ENCODE measurements around the gene SGO2. TPM values are rescaled to one million over a fixed set of nuclear protein-coding genes. Genes with fewer than 3 reads are reported as not detected.
"Not testable (repeated sequence)": the region's sequence is repeated elsewhere in the genome, so short reads cannot be mapped to it uniquely, and the experiment has no call there.

Gene SGO2
- total RNA-seq, 1 experiment from 2014 or later: 32.5 TPM

DNA sequence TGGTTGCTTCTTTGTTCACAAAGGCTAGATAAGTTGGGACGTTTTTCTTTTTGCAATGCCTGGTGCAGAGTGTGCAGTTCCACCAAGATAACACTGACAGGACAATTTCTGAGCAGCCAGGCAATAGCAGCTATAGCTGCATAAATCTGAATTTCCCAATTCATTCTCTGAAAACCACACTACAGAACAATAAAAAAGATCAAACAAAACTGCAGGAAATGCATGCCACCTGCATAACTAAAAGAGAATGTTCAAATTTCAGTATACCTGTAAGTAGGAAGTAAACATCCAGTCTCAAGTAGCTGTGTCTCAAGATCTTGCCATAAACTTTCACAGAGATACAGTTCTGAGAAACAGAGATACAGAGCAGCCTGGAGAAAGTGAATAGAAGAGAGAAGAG, 10.9 kb upstream of the SGO2 start:
- DNase-seq (ENCODE audit: low read depth): no peak

- no peak for DNase-seq (ENCODE audit: low read depth)
Observed at GRCh38 chr2:200523158-200523557, 2.8 kb upstream of the SGO2 start.

DNA sequence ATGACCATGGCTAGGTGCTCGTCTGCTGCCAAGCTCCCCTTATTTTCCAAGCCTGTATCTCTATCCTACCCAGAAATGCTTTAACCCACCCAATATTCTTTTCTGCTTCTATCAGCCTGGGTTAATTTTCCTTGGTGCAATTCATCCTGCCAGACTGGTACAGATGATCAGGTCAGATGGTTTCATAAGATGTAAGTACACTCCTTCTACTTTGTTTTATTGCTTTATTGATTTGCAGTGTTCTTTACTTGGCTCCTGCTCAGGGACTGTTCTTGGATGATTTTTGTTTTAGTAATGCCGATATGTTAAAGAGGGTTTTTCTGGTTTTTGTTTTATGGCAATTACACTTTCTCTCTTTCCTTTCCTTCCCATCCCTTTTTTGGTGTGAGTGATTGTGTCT, 2.4 kb upstream of the SGO2 start:
- DNase-seq (ENCODE audit: low read depth): no peak

DNA sequence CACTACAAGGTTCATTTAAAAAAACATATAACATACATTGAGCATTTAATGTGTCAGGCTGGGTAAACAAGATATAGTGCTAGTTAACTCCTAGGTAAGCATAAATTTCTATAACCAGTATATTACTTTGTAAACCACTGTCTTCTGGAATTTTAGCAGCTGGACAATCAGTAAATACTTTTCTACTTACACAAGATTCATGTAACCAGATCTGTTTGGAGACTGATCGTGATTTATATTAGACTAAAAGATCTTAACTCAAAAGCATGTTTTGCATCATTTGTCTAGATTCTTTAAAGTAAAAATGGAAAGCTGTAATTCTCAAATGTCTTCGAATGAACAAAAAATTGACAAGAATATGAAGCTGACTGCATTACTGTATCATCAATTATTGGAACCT, 941 bp upstream of the SGO2 start:
- DNase-seq (ENCODE audit: low read depth): no peak

DNA sequence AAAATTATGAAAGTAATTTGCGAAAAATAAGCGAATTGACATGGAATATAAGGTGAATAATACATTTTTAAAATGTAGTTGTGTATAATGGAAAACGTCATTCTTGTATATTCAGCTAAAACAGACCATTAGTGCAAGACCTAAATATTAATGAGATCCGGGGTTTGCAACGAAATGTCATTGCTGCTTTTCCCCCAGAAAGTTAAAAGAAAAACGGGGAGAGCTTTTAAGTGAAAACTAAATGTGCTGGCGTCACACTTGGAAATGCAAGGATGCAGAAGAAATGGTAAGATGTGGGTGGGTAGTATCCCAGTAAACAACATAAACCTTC, 491 bp upstream of the SGO2 start:
- DNase-seq (ENCODE audit: low read depth): no peak

- DNase-seq (ENCODE audit: low read depth): no peak
Observed at GRCh38 chr2:200528228-200528627, 2.2 kb downstream of the SGO2 start.

DNA sequence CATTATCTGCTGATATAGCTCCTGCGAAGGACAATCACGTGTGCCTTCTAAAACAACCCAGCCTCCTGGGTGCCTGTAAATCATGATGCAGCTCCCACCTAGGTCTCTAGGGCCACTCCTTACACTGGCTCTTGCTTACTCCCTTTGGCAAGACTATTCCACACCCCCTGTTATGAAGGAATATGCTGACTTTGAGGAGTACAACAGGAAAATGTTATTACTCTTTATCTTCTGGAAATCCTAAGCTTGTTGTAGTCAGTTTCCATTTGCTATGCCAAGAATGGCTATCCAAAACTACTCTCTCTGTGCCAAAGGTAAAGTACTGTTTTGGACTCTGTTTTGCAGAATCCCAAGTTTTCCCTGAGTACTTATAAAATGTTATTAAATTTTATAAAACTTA, 7.7 kb downstream of the SGO2 start:
- DNase-seq (ENCODE audit: low read depth): no peak

- no peak for DNase-seq (ENCODE audit: low read depth)
Observed at GRCh38 chr2:200534572-200534971, 8.6 kb downstream of the SGO2 start.

GRCh38 chr2:200538139-200538538, 12.1 kb downstream of the SGO2 start:
- DNase-seq (ENCODE audit: low read depth): no peak

DNA sequence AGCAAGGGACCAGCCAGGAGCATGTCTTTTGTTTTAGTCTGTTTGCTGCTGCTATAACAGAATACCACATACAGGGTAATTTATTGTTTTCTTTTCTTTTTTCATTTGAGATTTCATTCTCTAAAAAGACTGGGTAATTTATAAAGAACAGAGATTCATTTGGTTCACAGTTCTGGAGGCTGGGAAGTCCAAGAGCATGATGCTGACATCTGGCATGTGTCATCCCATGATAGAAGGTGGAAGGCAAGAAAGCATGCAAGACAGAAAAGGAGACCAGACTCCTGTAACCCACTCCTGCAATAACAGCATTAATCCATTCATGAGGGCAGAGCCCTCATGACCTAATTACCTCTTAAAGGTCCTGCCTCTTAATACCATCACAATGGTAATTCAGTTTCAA, 14.8 kb downstream of the SGO2 start:
- DNase-seq (ENCODE audit: low read depth): no peak

- not testable (repeated sequence) for DNase-seq (ENCODE audit: low read depth)
Observed at GRCh38 chr2:200566596-200566995, 40.6 kb downstream of the SGO2 start.

GRCh38 chr2:200567932-200568331, 41.9 kb downstream of the SGO2 start:
- DNase-seq (ENCODE audit: low read depth): no peak

DNA sequence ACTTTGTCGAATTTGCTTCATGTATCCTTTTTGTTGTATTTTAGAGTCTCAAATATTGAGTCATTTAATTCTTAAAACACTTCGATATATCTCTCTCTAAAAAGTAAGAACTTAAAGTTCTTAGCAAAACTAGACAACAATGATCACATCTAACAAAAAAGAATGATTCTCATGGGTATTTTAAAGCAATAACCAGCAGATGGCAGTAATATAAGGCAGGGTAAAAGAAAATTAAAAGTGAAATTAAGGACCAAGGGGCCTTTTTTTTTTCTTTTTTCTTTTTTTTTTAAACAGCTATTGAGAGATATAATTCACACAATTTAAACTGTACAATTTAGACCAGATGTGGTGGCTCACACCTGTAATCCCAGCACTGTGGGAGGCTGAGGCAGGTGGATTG, 50.0 kb downstream of the SGO2 start:
- no peak for DNase-seq (ENCODE audit: low read depth)

- no peak for DNase-seq (ENCODE audit: low read depth)
Observed at GRCh38 chr2:200577027-200577426, 51.0 kb downstream of the SGO2 start.

GRCh38 chr2:200578778-200579177, 52.8 kb downstream of the SGO2 start:
- DNase-seq (ENCODE audit: low read depth): peak; percentile 23

DNA sequence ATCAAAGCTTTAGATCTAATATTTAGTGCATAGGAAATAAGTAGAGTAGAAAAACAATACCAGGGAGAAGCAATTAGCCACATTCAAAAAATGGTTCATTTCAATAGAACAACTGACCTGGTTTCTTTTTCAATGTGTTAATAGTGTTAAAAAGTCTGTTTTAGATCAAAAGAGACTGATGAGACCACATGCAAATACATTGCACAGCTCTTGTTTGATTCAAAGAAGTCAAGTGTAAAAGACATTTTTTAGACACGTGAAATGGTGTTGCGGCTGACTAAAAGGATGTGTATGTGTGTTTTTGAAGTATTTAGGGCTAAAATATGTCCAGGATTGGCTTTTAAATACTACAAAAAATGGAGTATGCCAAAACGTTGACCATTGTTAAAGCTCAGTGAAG, 58.6 kb downstream of the SGO2 start:
- no peak for DNase-seq (ENCODE audit: low read depth)

DNA sequence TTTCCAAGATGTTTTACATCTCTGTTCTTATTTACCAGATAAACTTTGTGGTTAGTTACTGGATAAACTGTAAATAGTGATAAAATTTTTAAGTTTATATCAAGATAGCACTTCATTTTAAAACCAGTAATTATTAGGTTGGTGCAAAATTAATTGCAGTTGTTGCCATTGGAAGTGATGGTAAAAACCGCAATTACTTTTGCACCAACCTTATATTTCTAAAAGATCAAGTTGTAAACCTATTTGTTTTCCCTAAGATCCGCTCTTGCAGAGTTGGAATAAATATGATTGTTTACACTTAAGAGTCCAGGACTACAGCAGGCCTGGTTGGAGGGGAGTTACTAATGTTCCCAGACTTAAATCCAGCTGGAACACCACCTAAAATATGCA, 59.3 kb downstream of the SGO2 start:
- no peak for DNase-seq (ENCODE audit: low read depth)

GRCh38 chr2:200585730-200586643, 60.0 kb downstream of the SGO2 start, which contains the start of gene AOX1:
TSS of gene AOX1 (plus strand) at chr2:200586014. CDS start at chr2:200586109, 95 bp downstream.
- DNase-seq (ENCODE audit: low read depth): peak; percentile 46

GRCh38 chr2:200586644-200586975, 60.6 kb downstream of the SGO2 start:
- no peak for DNase-seq (ENCODE audit: low read depth)

DNA sequence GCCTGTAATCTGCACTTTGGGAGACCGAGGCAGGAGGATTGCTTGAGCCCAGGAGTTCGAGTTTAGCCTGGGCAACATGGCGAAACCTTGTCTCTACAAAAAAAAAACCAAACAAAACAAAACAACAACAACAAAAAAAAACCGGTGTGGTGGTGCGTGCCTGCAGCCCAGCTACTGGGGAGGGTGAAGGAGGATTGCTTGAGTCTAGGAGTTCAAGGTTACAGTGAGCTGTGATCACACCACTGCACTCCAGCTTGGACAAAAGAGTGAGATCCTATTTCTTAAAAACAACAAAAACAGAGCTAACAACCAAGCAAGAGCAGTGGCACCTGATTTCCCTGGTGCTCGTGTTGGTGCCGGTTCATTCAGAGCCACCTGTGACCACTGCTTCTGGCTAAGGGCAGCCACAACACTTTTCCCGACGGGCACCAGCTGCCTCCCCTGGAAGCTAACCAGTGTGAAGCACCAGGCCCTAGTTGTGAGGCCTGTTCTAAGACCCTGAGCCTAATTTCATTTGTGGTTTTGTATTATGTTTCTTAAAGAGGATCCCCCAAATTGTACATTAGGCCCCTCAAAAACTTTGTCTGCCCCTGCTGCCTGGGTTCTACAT, 61.1 kb downstream of the SGO2 start:
- DNase-seq (ENCODE audit: low read depth): no peak

- no peak for DNase-seq (ENCODE audit: low read depth)
Observed at GRCh38 chr2:200588076-200588678, 62.2 kb downstream of the SGO2 start.

- no peak for DNase-seq (ENCODE audit: low read depth)
Observed at GRCh38 chr2:200590090-200590489, 64.1 kb downstream of the SGO2 start.

- DNase-seq (ENCODE audit: low read depth): no peak
Observed at GRCh38 chr2:200591308-200591707, 65.3 kb downstream of the SGO2 start.

Data from Daoy (cell line).